ENCODE data around the gene CXCR4.

CXCR4 gene

GRCh38 chr2:136131484-136131960 is 13.6 kb upstream of the CXCR4 start:
- DNase-seq, result no peak

GRCh38 chr2:136130511-136130910 is 12.6 kb upstream of the CXCR4 start:
- DNase-seq, result no peak

- DNase-seq, result no peak
These were observed 12.1 kb upstream of the CXCR4 start for GRCh38 chr2:136130045-136130444.

- no peak for DNase-seq
These were observed 11.7 kb upstream of the CXCR4 start for GRCh38 chr2:136129601-136130000.

- DNase-seq, result no peak
These were observed 11.0 kb upstream of the CXCR4 start for GRCh38 chr2:136128905-136129304.

GRCh38 chr2:136128366-136128765 is 10.4 kb upstream of the CXCR4 start:
- DNase-seq, result no peak

- DNase-seq, result no peak
These were observed 9.4 kb upstream of the CXCR4 start for GRCh38 chr2:136127356-136127755.

- no peak for DNase-seq
These were observed 8.5 kb upstream of the CXCR4 start for GRCh38 chr2:136126421-136126926.

- DNase-seq, result no peak
These were observed 8.1 kb upstream of the CXCR4 start for GRCh38 chr2:136126021-136126420.

- no peak for DNase-seq
These were observed 7.3 kb upstream of the CXCR4 start for GRCh38 chr2:136125236-136125635.

GRCh38 chr2:136124805-136125204 is 6.9 kb upstream of the CXCR4 start:
- no peak for DNase-seq

GRCh38 chr2:136122661-136123060 is 4.7 kb upstream of the CXCR4 start:
- DNase-seq, result no peak

- DNase-seq, result no peak
These were observed 3.4 kb upstream of the CXCR4 start for GRCh38 chr2:136121204-136121910.

GRCh38 chr2:136119717-136120675 is 2.0 kb upstream of the CXCR4 start:
- no peak for DNase-seq

- no peak for DNase-seq
These were observed 1.1 kb upstream of the CXCR4 start for GRCh38 chr2:136118819-136119716.

GRCh38 chr2:136117391-136117841 is 533 bp downstream of the CXCR4 start:
- DNase-seq, result no peak

GRCh38 chr2:136116813-136117390 is 1.0 kb downstream of the CXCR4 start:
- no peak for DNase-seq

- no peak for DNase-seq
These were observed 1.7 kb downstream of the CXCR4 start for GRCh38 chr2:136116151-136116812.

GRCh38 chr2:136115183-136115761 is 2.7 kb downstream of the CXCR4 start:
- no peak for DNase-seq

- no peak for DNase-seq
These were observed 3.6 kb downstream of the CXCR4 start for GRCh38 chr2:136114382-136114781.
